Muscle of arm (tissue), 12 donors: ENCODE measurements around the gene NRXN3. TPM values are rescaled to one million over a fixed set of nuclear protein-coding genes. Genes with fewer than 3 reads are reported as not detected.
A peak's percentile ranks its signal among the peaks of the same experiment; 100 is the strongest.

Source experiments
- DNase-seq: peaks from one replicate; pipeline ENCODE4 v3.0.0-alpha.2; 2013
- polyA plus RNA-seq, 12 donors: library from polyadenylated mRNA; unstranded; fragments of 120-200 nt; gene quantifications; one replicate each; pipeline ENCODE4 v1.2.1, GENCODE V29; 2013; ENCODE audit not compliant: insufficient read length in 12 of 12

Gene NRXN3
- polyA plus RNA-seq, 12 donors = 0.43 to 8.4 (median 1.2) TPM; not detected in 2

- DNase-seq = no peak
Observed at GRCh38 chr14:79136071-79137044, 966.2 kb downstream of the NRXN3 start.

GRCh38 chr14:79137045-79137430 lies 966.9 kb downstream of the NRXN3 start:
- DNase-seq = no peak

GRCh38 chr14:79137836-79138235 lies 967.7 kb downstream of the NRXN3 start:
- no peak for DNase-seq

- no peak for DNase-seq
Observed at GRCh38 chr14:79144896-79145295, 974.7 kb downstream of the NRXN3 start.

GRCh38 chr14:79150226-79150625 lies 980.1 kb downstream of the NRXN3 start:
- no peak for DNase-seq

- DNase-seq = no peak
Observed at GRCh38 chr14:79157369-79157768, 987.2 kb downstream of the NRXN3 start.

- peak; percentile 43 for DNase-seq
Observed at GRCh38 chr14:79161571-79161970, 991.4 kb downstream of the NRXN3 start.

GRCh38 chr14:79162833-79163232 lies 992.7 kb downstream of the NRXN3 start:
- DNase-seq = no peak

- DNase-seq = no peak
Observed at GRCh38 chr14:79165471-79166090, 995.4 kb downstream of the NRXN3 start.

- DNase-seq = no peak
Observed at GRCh38 chr14:79166171-79166570, 996.0 kb downstream of the NRXN3 start.

- no peak for DNase-seq
Observed at GRCh38 chr14:79167957-79168356, 997.8 kb downstream of the NRXN3 start.

GRCh38 chr14:79175671-79176070 lies 1005.5 kb downstream of the NRXN3 start:
- DNase-seq = peak; percentile 1

GRCh38 chr14:79177106-79177505 lies 1006.9 kb downstream of the NRXN3 start:
- no peak for DNase-seq

- DNase-seq = no peak
Observed at GRCh38 chr14:79178719-79179118, 1008.5 kb downstream of the NRXN3 start.

GRCh38 chr14:79179985-79180384 lies 1009.8 kb downstream of the NRXN3 start:
- DNase-seq = no peak

GRCh38 chr14:79180656-79181055 lies 1010.5 kb downstream of the NRXN3 start:
- no peak for DNase-seq

GRCh38 chr14:79186523-79186922 lies 1016.4 kb downstream of the NRXN3 start:
- DNase-seq = no peak

GRCh38 chr14:79193689-79194477 lies 1023.7 kb downstream of the NRXN3 start:
- no peak for DNase-seq

GRCh38 chr14:79196216-79196615 lies 1026.0 kb downstream of the NRXN3 start:
- DNase-seq = no peak

GRCh38 chr14:79197516-79197915 lies 1027.3 kb downstream of the NRXN3 start:
- no peak for DNase-seq

- no peak for DNase-seq
Observed at GRCh38 chr14:79199217-79199616, 1029.0 kb downstream of the NRXN3 start.

GRCh38 chr14:79201564-79202207 lies 1031.5 kb downstream of the NRXN3 start:
- DNase-seq = no peak
